Measurements from ENCODE around the gene STK36. TPM values are rescaled to one million over a fixed set of nuclear protein-coding genes. Genes with fewer than 3 reads are reported as not detected.

STK36 gene
- total RNA-seq, 2 donors from 2014 or later = 6.0 to 8.5 TPM

- peaks cover 0 to 9% of the 10 kb centered on the region in 2 donors for H3K4me1 ChIP-seq
Observed at GRCh38 chr2:218709908-218710307, 38.0 kb downstream of the STK36 start.

GRCh38 chr2:218710334-218710686, 38.4 kb downstream of the STK36 start:
- Histone ChIP-seq H3K36me3 (no peaks in the 10 kb centered on the region), H3K9me3 (no peaks in the 10 kb centered on the region), H3K4me1 (peaks cover 0 to 9% of the 10 kb centered on the region in 2 donors), H3K27me3 (no peaks in the 10 kb centered on the region), H3K27ac (peak overlapping the region in 1 of 2 donors; percentile 92), H3K4me3 (peak overlapping the region; percentile 15 to 85)
- TF ChIP-seq CTCF (IDR thresholded peaks at IDR 0.05) = no peak
- no peak for DNase-seq (ENCODE audit: low spot score)

More at GRCh38 chr2:218709908-218710307, 38.0 kb downstream of the STK36 start:
- Histone ChIP-seq H3K27me3 (no peaks in the 10 kb centered on the region), H3K9me3 (no peaks in the 10 kb centered on the region), H3K4me3 (peak overlapping the region in 1 of 2 donors; percentile 85), H3K36me3 (no peaks in the 10 kb centered on the region), H3K27ac (no peak overlapping the region)
- no peak for TF ChIP-seq CTCF (IDR thresholded peaks at IDR 0.05)
- DNase-seq (ENCODE audit: low spot score) = no peak

GRCh38 chr2:218710687-218711549, 39.0 kb downstream of the STK36 start, which contains the start of gene TTLL4:
TSS of gene TTLL4 (plus strand) at chr2:218710835. CDS start at chr2:218737677, 26,842 bp downstream.
- peaks cover 0 to 9% of the 10 kb centered on the region in 2 donors for H3K4me1 ChIP-seq
- peak within 1 kb of the TSS; percentile 63 to 85 for H3K4me3 ChIP-seq
- peak; percentile 77 to 90 for TF ChIP-seq CTCF (IDR thresholded peaks at IDR 0.05)
- peak; percentile 98 for DNase-seq (ENCODE audit: low spot score)
- H3K27me3 ChIP-seq = no peaks in the 10 kb centered on the region
- H3K9me3 ChIP-seq = no peaks in the 10 kb centered on the region
- no peaks in the 10 kb centered on the region for H3K36me3 ChIP-seq
- peak within 1 kb of the TSS; percentile 88 to 92 for H3K27ac ChIP-seq

GRCh38 chr2:218711550-218711929, 39.7 kb downstream of the STK36 start:
- peak overlapping the region; percentile 88 to 92 for H3K27ac ChIP-seq
- H3K9me3 ChIP-seq = no peaks in the 10 kb centered on the region
- DNase-seq (ENCODE audit: low spot score) = no peak
- peaks cover 0 to 9% of the 10 kb centered on the region in 2 donors for H3K4me1 ChIP-seq
- H3K4me3 ChIP-seq = peak overlapping the region; percentile 63 to 85
- no peak for TF ChIP-seq CTCF (IDR thresholded peaks at IDR 0.05)
- no peaks in the 10 kb centered on the region for H3K36me3 ChIP-seq
- no peaks in the 10 kb centered on the region for H3K27me3 ChIP-seq

- no peak for DNase-seq (ENCODE audit: low spot score)
- no peaks in the 10 kb centered on the region for H3K36me3 ChIP-seq
- H3K9me3 ChIP-seq = no peaks in the 10 kb centered on the region
- peaks cover 0 to 9% of the 10 kb centered on the region in 2 donors for H3K4me1 ChIP-seq
- H3K27me3 ChIP-seq = no peaks in the 10 kb centered on the region
- H3K27ac ChIP-seq = no peak overlapping the region
- no peak for TF ChIP-seq CTCF (IDR thresholded peaks at IDR 0.05)
- H3K4me3 ChIP-seq = no peak overlapping the region
Observed at GRCh38 chr2:218713922-218714321, 42.0 kb downstream of the STK36 start.
